GM19193 (cell line): Measurements from ENCODE around the gene TRMT1L.

ENCODE experiments used
- POLR2A ChIP-seq: IDR thresholded peaks from 4 replicates; pipeline ENCODE4 v1.6.1; 2011; ENCODE audit not compliant: insufficient read depth, insufficient read length; ENCODE audit errors: extremely low read depth

The TRMT1L gene

DNA sequence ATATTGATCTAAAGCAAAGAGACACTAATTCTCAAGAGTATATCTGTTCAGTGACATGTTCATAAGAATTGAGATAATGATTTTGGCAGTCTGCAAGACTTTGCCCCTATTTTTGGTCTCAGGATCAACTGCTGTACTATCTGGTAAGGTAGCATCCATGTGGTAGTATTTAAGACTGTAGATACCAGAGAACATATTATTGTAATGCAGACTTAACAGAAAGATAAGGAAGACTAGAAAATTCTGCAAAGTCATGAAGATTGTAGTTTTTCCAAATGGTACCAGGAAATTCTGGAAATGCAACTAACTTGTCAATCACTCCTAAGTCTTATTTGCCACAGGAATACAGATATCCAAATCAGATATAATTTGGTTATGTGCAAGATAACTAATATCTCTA, 76.3 kb downstream of the TRMT1L start:
- TF ChIP-seq POLR2A: no peak

GRCh38 chr1:185077374-185077773, 79.4 kb downstream of the TRMT1L start:
- TF ChIP-seq POLR2A: no peak

DNA sequence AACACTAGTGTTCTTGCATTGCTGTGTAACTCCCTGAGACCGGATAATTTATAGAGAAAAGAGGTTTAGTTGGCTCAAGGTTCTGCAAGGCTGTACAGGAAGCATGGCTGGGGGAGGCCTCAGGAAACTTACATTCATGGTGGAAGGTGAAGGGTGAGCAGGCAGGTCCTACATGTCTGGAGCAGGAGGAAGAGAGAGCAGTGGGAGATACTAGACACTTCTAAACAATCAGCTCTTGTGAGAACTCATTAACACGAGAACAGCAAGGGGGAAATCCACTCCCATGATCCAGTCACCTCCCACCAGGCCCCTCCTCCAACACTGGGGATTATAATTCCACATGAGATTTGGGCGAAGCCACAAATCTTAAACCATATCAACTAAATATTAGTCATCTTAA, 81.3 kb downstream of the TRMT1L start:
- TF ChIP-seq POLR2A: no peak

DNA sequence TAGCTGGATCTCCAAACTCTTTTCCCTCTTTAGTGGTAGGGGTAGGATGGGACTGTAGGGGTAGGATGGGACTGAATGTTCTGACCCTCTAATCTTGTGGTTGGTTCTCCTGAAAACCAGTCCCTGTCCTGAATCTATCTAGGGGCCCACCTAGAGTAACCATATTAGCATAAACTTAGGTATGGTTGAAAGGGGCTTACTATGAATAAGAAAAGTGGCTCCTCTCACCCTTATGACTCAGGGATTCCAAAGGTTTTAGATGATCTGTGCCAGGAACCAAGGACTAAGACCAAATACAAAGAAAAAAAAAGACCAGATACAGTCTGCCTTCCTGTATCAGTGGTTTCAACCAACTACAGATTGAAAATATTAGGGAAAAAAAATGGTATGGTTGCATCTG, 82.4 kb downstream of the TRMT1L start:
- no peak for TF ChIP-seq POLR2A

DNA sequence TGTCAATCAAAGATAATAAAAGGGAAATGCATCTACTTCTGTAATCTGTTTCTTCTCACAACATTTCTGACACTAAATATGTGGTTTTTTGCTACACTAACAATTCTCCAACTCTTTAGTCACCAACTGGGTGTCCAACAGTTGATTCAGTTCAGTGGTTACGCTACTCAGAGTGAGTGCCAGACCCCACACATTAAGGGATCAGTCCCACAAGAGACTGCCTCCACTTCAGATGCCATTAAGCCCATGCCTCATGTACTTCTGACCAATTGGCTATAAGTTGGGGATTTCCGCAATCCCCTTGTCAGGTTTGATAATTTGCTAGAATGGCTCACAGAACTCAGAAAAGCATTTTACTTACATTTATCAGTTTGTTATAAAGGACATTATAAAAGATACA, 83.0 kb downstream of the TRMT1L start:
- TF ChIP-seq POLR2A: no peak

DNA sequence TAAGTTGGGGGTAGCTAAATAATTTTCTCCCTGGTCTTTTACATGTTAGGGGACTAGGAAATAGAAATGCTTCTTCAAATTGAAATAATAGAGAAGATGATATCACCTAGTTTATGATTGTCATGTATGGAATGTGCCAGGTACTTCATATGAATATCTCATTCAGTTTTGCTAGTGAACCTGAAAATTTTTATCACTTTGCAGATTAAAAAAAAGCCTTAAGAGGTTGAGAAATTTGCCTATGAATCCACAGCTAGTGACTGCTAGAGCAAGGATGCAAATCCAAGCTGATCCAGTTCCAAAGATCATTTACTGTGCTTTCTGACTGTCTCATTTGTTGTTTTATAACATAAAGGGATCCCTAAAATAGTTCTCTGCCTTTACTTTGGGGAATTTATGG, 86.7 kb downstream of the TRMT1L start:
- no peak for TF ChIP-seq POLR2A

DNA sequence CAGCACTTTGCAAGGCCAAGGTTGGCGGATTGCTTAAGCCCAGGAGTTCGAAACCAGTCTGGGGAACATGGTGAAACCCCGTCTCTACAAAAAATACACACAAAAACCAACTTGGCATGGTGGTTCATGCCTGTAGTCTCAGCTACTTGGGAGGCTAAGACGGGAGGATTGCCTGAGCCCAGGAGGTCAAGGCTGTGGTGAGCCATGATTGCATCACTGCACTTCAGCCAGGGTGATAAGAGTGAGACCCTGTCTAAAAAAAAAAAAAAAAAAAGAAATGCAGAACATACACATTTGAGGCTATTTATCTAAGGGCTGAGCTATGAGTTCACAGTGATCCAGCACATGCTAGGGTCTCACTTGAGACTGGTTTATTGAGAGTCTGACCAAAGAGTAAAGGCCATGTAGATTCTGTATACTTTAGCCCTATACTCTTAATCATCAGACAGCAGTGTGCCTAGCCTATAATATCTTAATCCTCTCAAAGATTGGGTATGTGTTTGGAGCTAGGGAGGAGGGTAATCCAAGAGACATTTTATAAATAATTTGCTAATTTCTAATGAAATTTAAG, 87.5 kb downstream of the TRMT1L start:
- no peak for TF ChIP-seq POLR2A

DNA sequence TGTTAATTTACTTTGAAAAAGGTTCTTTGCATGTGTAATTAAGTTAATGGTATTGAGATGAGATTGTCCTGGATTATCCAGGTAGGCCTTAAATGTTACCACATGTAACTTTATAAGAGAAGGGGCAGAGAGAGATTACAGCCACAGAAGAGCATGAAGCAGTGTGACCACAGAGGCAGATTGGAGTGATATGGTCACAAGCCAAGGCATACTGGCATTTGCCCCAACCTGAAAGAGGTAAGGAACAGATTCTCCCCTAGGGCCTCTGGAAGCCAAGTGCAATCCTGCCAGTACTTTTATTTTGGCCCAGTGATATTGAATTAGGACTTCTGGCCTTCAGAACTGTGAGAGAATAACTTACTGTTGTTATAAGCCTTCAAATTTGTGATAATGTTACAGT, 88.4 kb downstream of the TRMT1L start:
- TF ChIP-seq POLR2A: no peak
